Erythroblast (primary cell): Measurements from ENCODE around the gene PLXNA2.

Source experiments
- GATA1 ChIP-seq: IDR thresholded peaks from 2 replicates; pipeline ENCODE4 v1.6.1; 2011; ENCODE audit warnings: low read depth, mild to moderate bottlenecking, control low read depth, low read length, moderate library complexity
- POLR2A ChIP-seq: IDR thresholded peaks from 2 replicates; pipeline ENCODE4 v1.6.1; 2011; ENCODE audit warnings: mild to moderate bottlenecking, low read length

DNA sequence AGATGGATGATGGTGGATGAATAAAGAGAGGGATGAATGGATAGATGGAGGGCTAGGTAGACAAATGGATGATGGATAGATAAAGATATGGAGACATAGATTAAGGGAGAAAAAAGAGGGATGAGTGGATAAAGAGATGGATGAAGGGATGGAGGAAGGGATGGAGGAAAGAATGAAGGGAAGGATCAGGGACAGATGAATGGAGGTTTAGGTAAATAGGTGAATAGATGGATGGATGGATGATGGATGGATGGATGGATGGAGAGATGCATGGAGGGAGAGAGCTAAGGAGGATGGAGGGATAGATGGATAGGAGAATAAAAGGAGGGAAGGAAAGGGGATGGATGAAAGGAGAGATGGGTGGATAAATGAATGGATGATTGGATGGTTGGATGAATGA lies 28.8 kb downstream of the PLXNA2 start:
- TF ChIP-seq POLR2A: no peak
- TF ChIP-seq GATA1: no peak
